Activated B cell treated with CpG ODN at 0.5 μM for 24 hours (primary cell): ENCODE results near the gene PARPBP. TPM values are rescaled to one million over a fixed set of nuclear protein-coding genes. Genes with fewer than 3 reads are reported as not detected.
"Not testable (repeated sequence)": the region's sequence is repeated elsewhere in the genome, so short reads cannot be mapped to it uniquely, and the experiment has no call there.

Source experiments
- ATAC-seq: fragments of 200-7000 bp; cut with Tn5 transposase; one replicate; pipeline ENCODE4 v1.10.0; 2021; ENCODE audit warnings: low read depth, mild to moderate bottlenecking, moderate library complexity
- CTCF ChIA-PET: fragments of 350-600 bp; sonication (Branson Sonifier 250); formaldehyde crosslinking; loops from one replicate; lab custom pipeline; 2021; ENCODE audit warnings: antibody characterized with exemption; lab: Charles Lee
- POLR2A ChIA-PET: fragments of 350-600 bp; sonication (Branson Sonifier 250); formaldehyde crosslinking; loops from one replicate; lab custom pipeline; 2021; ENCODE audit warnings: antibody characterized with exemption; lab: Charles Lee
- DNase-seq: peaks from one replicate; pipeline ENCODE4 v3.0.0; 2022
- H3K27ac Mint-ChIP-seq: one replicate; pipeline ENCODE4 v1.8.0; 2020; ENCODE audit warnings: mixed read lengths
- H3K27me3 Mint-ChIP-seq: one replicate; pipeline ENCODE4 v1.8.0; 2021; ENCODE audit warnings: mixed read lengths
- H3K36me3 Mint-ChIP-seq: one replicate; pipeline ENCODE4 v1.8.0; 2021; ENCODE audit warnings: low read depth, mixed read lengths
- H3K4me1 Mint-ChIP-seq: one replicate; pipeline ENCODE4 v1.8.0; 2021; ENCODE audit warnings: mixed read lengths
- H3K4me3 Mint-ChIP-seq: one replicate; pipeline ENCODE4 v1.8.0; 2020; ENCODE audit warnings: mild to moderate bottlenecking, mixed read lengths
- H3K9me3 Mint-ChIP-seq: one replicate; pipeline ENCODE4 v1.8.0; 2020; ENCODE audit warnings: mixed read lengths
- CTCF ChIP-seq: fragments of 200-600 bp; IDR thresholded peaks from one replicate; pipeline ENCODE4 v1.8.0; 2022; ENCODE audit warnings: antibody characterized with exemption, mild to moderate bottlenecking
- intact Hi-C: fragments of 100-400 bp; cut with micrococcal nuclease; formaldehyde crosslinking; loops from one replicate; pipeline ENCODE4 v1.15.1; 2024
- total RNA-seq: library from RNA; stranded (reverse); gene quantifications from 2 replicates; pipeline ENCODE4 v1.2.3, GENCODE V29; 2022

PARPBP gene
- total RNA-seq, 1 donor from 2014 or later, result 4.6 TPM

DNA sequence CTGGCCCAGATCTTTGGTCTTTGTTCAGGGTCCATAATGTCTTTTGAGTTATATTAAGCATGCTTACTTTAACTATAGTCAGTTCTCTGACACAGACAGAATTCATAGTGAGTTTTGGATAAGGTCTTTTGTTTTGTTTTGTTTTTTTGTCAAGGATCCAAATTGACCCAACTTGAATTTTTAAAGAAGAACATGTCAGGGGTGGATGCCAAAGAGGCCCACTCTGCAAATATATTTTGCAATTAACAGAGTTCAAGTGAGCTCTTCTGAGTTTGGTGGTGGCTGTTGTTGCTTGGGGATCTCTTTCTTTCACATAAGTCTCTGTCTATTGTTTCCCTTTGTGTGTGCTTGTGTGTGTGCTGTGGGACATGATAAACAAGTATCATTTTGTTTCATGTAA lies 112.1 kb downstream of the PARPBP start:
- CTCF ChIA-PET, result no interaction called here
- Mint-ChIP-seq H3K4me3 (no peak overlapping the region), H3K27me3 (peaks cover 3% of the 10 kb centered on the region), H3K27ac (no peak overlapping the region), H3K4me1 (no peaks in the 10 kb centered on the region), H3K9me3 (no peaks in the 10 kb centered on the region), H3K36me3 (no peaks in the 10 kb centered on the region)
- no peak for TF ChIP-seq CTCF
- DNase-seq (no peak), ATAC-seq (no peak)
- POLR2A ChIA-PET, result no interaction called here
- intact Hi-C loops, result no loop called here

DNA sequence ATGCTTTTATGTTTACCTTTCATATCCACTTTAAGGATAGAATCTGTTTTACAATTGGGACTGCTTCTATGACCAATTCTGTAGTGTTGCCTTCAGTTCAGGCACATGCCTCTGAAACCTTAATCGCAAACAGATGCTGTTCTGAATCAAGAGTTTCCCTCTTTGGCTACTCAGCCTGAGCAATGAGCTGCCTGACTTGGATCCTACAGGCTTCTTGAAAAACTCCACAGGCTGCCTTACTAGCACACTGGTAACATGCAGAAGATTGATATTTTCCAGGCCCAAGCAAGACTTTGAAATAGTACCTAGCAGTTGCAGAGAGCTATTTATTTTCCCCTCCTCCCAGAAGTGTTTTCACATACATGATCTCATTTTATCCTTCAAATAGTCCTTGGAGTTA lies 112.5 kb downstream of the PARPBP start:
- Mint-ChIP-seq H3K4me1 (no peaks in the 10 kb centered on the region), H3K4me3 (no peak overlapping the region), H3K27me3 (peaks cover 3% of the 10 kb centered on the region), H3K27ac (no peak overlapping the region), H3K9me3 (peaks cover under 1% of the 10 kb centered on the region), H3K36me3 (no peaks in the 10 kb centered on the region)
- POLR2A ChIA-PET, result no interaction called here
- intact Hi-C loops, result no loop called here
- DNase-seq (no peak), ATAC-seq (no peak)
- CTCF ChIA-PET, result no interaction called here
- TF ChIP-seq CTCF, result no peak

DNA sequence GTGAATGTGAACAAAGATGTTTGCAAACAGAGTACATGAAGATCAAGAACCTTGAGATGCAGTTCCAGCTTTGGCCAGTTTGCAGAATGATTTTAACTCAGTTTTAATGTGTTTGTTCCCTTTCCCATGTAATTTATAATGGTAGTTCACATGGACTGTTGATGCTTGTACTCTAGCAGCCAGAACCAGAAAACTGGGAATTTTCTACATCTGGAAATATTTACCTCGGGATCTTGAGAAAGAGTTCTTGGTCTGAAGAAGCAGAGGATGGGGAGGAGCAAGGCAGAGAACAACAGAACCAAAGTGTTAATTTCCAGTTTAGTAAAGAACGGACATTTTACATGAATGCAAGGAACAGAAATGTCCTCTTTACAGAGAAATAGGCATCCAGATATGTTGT lies 114.6 kb downstream of the PARPBP start:
- no peak overlapping the region for H3K4me3 Mint-ChIP-seq
- peaks cover 5% of the 10 kb centered on the region for H3K9me3 Mint-ChIP-seq
- ATAC-seq (no peak), DNase-seq (no peak)
- ChIA-PET CTCF (no interaction called here), POLR2A (no interaction called here)
- intact Hi-C loops, result no loop called here
- H3K27ac Mint-ChIP-seq, result no peak overlapping the region
- H3K27me3 Mint-ChIP-seq, result peaks cover 9% of the 10 kb centered on the region
- H3K4me1 Mint-ChIP-seq, result no peaks in the 10 kb centered on the region
- no peaks in the 10 kb centered on the region for H3K36me3 Mint-ChIP-seq
- TF ChIP-seq CTCF, result no peak

- DNase-seq, H3K36me3 Mint-ChIP-seq, CTCF ChIA-PET, H3K27me3 Mint-ChIP-seq, H3K4me3 Mint-ChIP-seq, H3K27ac Mint-ChIP-seq, H3K4me1 Mint-ChIP-seq, intact Hi-C loops, POLR2A ChIA-PET, ATAC-seq: not testable (repeated sequence)
- H3K9me3 Mint-ChIP-seq, result peaks cover 19% of the 10 kb centered on the region
Measured at GRCh38 chr12:102240859-102241258, 120.9 kb downstream of the PARPBP start.

Other genes starting within 250 kb of the PARPBP start
- gene DRAM1, start 242.6 kb upstream of the PARPBP start, total RNA-seq, result 9.6 and 11.5 TPM in 2 replicates
- 47.3 and 50.6 TPM in 2 replicates for gene WASHC3, start 58.2 kb upstream of the PARPBP start, total RNA-seq
- 27.0 and 29.9 TPM in 2 replicates for gene NUP37, start 69 bp upstream of the PARPBP start, total RNA-seq
- gene PMCH, start 77.7 kb downstream of the PARPBP start, total RNA-seq, result not detected in 2 replicates